Measurements from ENCODE around the gene CREB3. TPM values are rescaled to one million over a fixed set of nuclear protein-coding genes. Genes with fewer than 3 reads are reported as not detected.
A peak's percentile ranks its signal among the peaks of the same experiment; 100 is the strongest.

The CREB3 gene
- polyA plus RNA-seq, 4 donors = 22.3 to 31.2 (median 27.7) TPM

GRCh38 chr9:35696520-35697215 is 35.8 kb upstream of the CREB3 start:
- Histone ChIP-seq H3K9me3 (ENCODE audit: control insufficient read depth in 2 of 2, insufficient read depth in 1 of 2, low read depth in 1 of 2, low read length in 1 of 2) (no peaks in the 10 kb centered on the region), H3K4me3 (ENCODE audit: low read depth in 1 of 3, low read length in 3 of 3) (no peak overlapping the region), H3K36me3 (ENCODE audit: control insufficient read depth in 3 of 3, insufficient read depth in 2 of 3, low read depth in 1 of 3, low read length in 3 of 3) (peaks cover 19 to 48% (median 39%) of the 10 kb centered on the region in 3 donors), H3K4me1 (ENCODE audit: control insufficient read depth in 3 of 3, insufficient read depth in 2 of 3, low read depth in 1 of 3, low read length in 2 of 3) (peaks cover 0 to 7% (median 0%) of the 10 kb centered on the region in 3 donors), H3K27me3 (ENCODE audit: control insufficient read depth in 3 of 3, insufficient read depth in 3 of 3, low read length in 3 of 3) (no peaks in the 10 kb centered on the region), H3K27ac (ENCODE audit: low read depth in 1 of 3, low read length in 2 of 3) (peak overlapping the region in 1 of 3 donors; percentile 61)
- WGBS, 3 donors = 35 to 38% (median 35%) methylated on average over 9 of the region's 9 CpGs
- FAIRE-seq (no peak), DNase-seq (peak; percentile 62 to 71)

- Histone ChIP-seq H3K4me3 (ENCODE audit: low read depth in 1 of 3, low read length in 3 of 3) (no peak overlapping the region), H3K27ac (ENCODE audit: low read depth in 1 of 3, low read length in 2 of 3) (no peak overlapping the region), H3K36me3 (ENCODE audit: control insufficient read depth in 3 of 3, insufficient read depth in 2 of 3, low read depth in 1 of 3, low read length in 3 of 3) (peaks cover 19 to 52% (median 39%) of the 10 kb centered on the region in 3 donors), H3K9me3 (ENCODE audit: control insufficient read depth in 2 of 2, insufficient read depth in 1 of 2, low read depth in 1 of 2, low read length in 1 of 2) (no peaks in the 10 kb centered on the region), H3K4me1 (ENCODE audit: control insufficient read depth in 3 of 3, insufficient read depth in 2 of 3, low read depth in 1 of 3, low read length in 2 of 3) (peaks cover 0 to 7% (median 0%) of the 10 kb centered on the region in 3 donors), H3K27me3 (ENCODE audit: control insufficient read depth in 3 of 3, insufficient read depth in 3 of 3, low read length in 3 of 3) (no peaks in the 10 kb centered on the region)
- DNase-seq (no peak), FAIRE-seq (no peak)
- WGBS, 3 donors = 78 to 85% (median 80%) methylated on average over 14 of the region's 14 CpGs
Measured at GRCh38 chr9:35697486-35697885, 35.0 kb upstream of the CREB3 start.

GRCh38 chr9:35698231-35698630 is 34.2 kb upstream of the CREB3 start:
- Histone ChIP-seq H3K9me3 (ENCODE audit: control insufficient read depth in 2 of 2, insufficient read depth in 1 of 2, low read depth in 1 of 2, low read length in 1 of 2) (no peaks in the 10 kb centered on the region), H3K27ac (ENCODE audit: low read depth in 1 of 3, low read length in 2 of 3) (no peak overlapping the region), H3K36me3 (ENCODE audit: control insufficient read depth in 3 of 3, insufficient read depth in 2 of 3, low read depth in 1 of 3, low read length in 3 of 3) (peaks cover 22 to 60% (median 42%) of the 10 kb centered on the region in 3 donors), H3K27me3 (ENCODE audit: control insufficient read depth in 3 of 3, insufficient read depth in 3 of 3, low read length in 3 of 3) (no peaks in the 10 kb centered on the region), H3K4me1 (ENCODE audit: control insufficient read depth in 3 of 3, insufficient read depth in 2 of 3, low read depth in 1 of 3, low read length in 2 of 3) (peaks cover 0 to 7% (median 0%) of the 10 kb centered on the region in 3 donors), H3K4me3 (ENCODE audit: low read depth in 1 of 3, low read length in 3 of 3) (no peak overlapping the region)
- DNase-seq (no peak), FAIRE-seq (no peak)
- WGBS, 3 donors = 88 to 90% (median 88%) methylated on average over 5 of the region's 5 CpGs

- Histone ChIP-seq H3K27ac (ENCODE audit: low read depth in 1 of 3, low read length in 2 of 3) (no peak overlapping the region), H3K36me3 (ENCODE audit: control insufficient read depth in 3 of 3, insufficient read depth in 2 of 3, low read depth in 1 of 3, low read length in 3 of 3) (peaks cover 36 to 78% (median 56%) of the 10 kb centered on the region in 3 donors), H3K4me3 (ENCODE audit: low read depth in 1 of 3, low read length in 3 of 3) (no peak overlapping the region), H3K4me1 (ENCODE audit: control insufficient read depth in 3 of 3, insufficient read depth in 2 of 3, low read depth in 1 of 3, low read length in 2 of 3) (peaks cover 0 to 7% (median 0%) of the 10 kb centered on the region in 3 donors), H3K9me3 (ENCODE audit: control insufficient read depth in 2 of 2, insufficient read depth in 1 of 2, low read depth in 1 of 2, low read length in 1 of 2) (no peaks in the 10 kb centered on the region), H3K27me3 (ENCODE audit: control insufficient read depth in 3 of 3, insufficient read depth in 3 of 3, low read length in 3 of 3) (no peaks in the 10 kb centered on the region)
- 86 to 90% (median 90%) methylated on average over 11 of the region's 11 CpGs for WGBS, 3 donors
- no peak for DNase-seq
- FAIRE-seq = no peak
Measured at GRCh38 chr9:35700031-35700430, 32.4 kb upstream of the CREB3 start.

- DNase-seq (no peak), FAIRE-seq (no peak)
- H3K4me1 ChIP-seq (ENCODE audit: control insufficient read depth in 3 of 3, insufficient read depth in 2 of 3, low read depth in 1 of 3, low read length in 2 of 3) = peaks cover 0 to 3% (median 0%) of the 10 kb centered on the region in 3 donors
- H3K27ac ChIP-seq (ENCODE audit: low read depth in 1 of 3, low read length in 2 of 3) = no peak overlapping the region
- no peaks in the 10 kb centered on the region for H3K9me3 ChIP-seq (ENCODE audit: control insufficient read depth in 2 of 2, insufficient read depth in 1 of 2, low read depth in 1 of 2, low read length in 1 of 2)
- no peaks in the 10 kb centered on the region for H3K27me3 ChIP-seq (ENCODE audit: control insufficient read depth in 3 of 3, insufficient read depth in 3 of 3, low read length in 3 of 3)
- H3K36me3 ChIP-seq (ENCODE audit: control insufficient read depth in 3 of 3, insufficient read depth in 2 of 3, low read depth in 1 of 3, low read length in 3 of 3) = peaks cover 45 to 87% (median 65%) of the 10 kb centered on the region in 3 donors
- no peak overlapping the region for H3K4me3 ChIP-seq (ENCODE audit: low read depth in 1 of 3, low read length in 3 of 3)
Measured at GRCh38 chr9:35700942-35701341, 31.5 kb upstream of the CREB3 start.

- no peaks in the 10 kb centered on the region for H3K27me3 ChIP-seq (ENCODE audit: control insufficient read depth in 3 of 3, insufficient read depth in 3 of 3, low read length in 3 of 3)
- H3K27ac ChIP-seq (ENCODE audit: low read depth in 1 of 3, low read length in 2 of 3) = no peak overlapping the region
- peaks cover 54 to 89% (median 76%) of the 10 kb centered on the region in 3 donors for H3K36me3 ChIP-seq (ENCODE audit: control insufficient read depth in 3 of 3, insufficient read depth in 2 of 3, low read depth in 1 of 3, low read length in 3 of 3)
- H3K9me3 ChIP-seq (ENCODE audit: control insufficient read depth in 2 of 2, insufficient read depth in 1 of 2, low read depth in 1 of 2, low read length in 1 of 2) = no peaks in the 10 kb centered on the region
- 93 to 98% (median 96%) methylated on average over 6 to 7 of the region's 7 CpGs for WGBS, 3 donors
- FAIRE-seq (no peak), DNase-seq (no peak)
- H3K4me3 ChIP-seq (ENCODE audit: low read depth in 1 of 3, low read length in 3 of 3) = no peak overlapping the region
- H3K4me1 ChIP-seq (ENCODE audit: control insufficient read depth in 3 of 3, insufficient read depth in 2 of 3, low read depth in 1 of 3, low read length in 2 of 3) = no peaks in the 10 kb centered on the region
Measured at GRCh38 chr9:35702696-35703095, 29.8 kb upstream of the CREB3 start.

GRCh38 chr9:35703906-35704672 is 28.4 kb upstream of the CREB3 start:
- no peaks in the 10 kb centered on the region for H3K27me3 ChIP-seq (ENCODE audit: control insufficient read depth in 3 of 3, insufficient read depth in 3 of 3, low read length in 3 of 3)
- no peak overlapping the region for H3K4me3 ChIP-seq (ENCODE audit: low read depth in 1 of 3, low read length in 3 of 3)
- H3K27ac ChIP-seq (ENCODE audit: low read depth in 1 of 3, low read length in 2 of 3) = no peak overlapping the region
- FAIRE-seq = no peak
- H3K9me3 ChIP-seq (ENCODE audit: control insufficient read depth in 2 of 2, insufficient read depth in 1 of 2, low read depth in 1 of 2, low read length in 1 of 2) = no peaks in the 10 kb centered on the region
- 95 to 97% (median 96%) methylated on average over 26 of the region's 26 CpGs for WGBS, 3 donors
- no peaks in the 10 kb centered on the region for H3K4me1 ChIP-seq (ENCODE audit: control insufficient read depth in 3 of 3, insufficient read depth in 2 of 3, low read depth in 1 of 3, low read length in 2 of 3)
- no peak for DNase-seq
- peaks cover 53 to 83% (median 71%) of the 10 kb centered on the region in 3 donors for H3K36me3 ChIP-seq (ENCODE audit: control insufficient read depth in 3 of 3, insufficient read depth in 2 of 3, low read depth in 1 of 3, low read length in 3 of 3)

GRCh38 chr9:35705372-35705771 is 27.1 kb upstream of the CREB3 start:
- H3K4me3 ChIP-seq (ENCODE audit: low read depth in 1 of 3, low read length in 3 of 3) = no peak overlapping the region
- no peaks in the 10 kb centered on the region for H3K27me3 ChIP-seq (ENCODE audit: control insufficient read depth in 3 of 3, insufficient read depth in 3 of 3, low read length in 3 of 3)
- H3K4me1 ChIP-seq (ENCODE audit: control insufficient read depth in 3 of 3, insufficient read depth in 2 of 3, low read depth in 1 of 3, low read length in 2 of 3) = no peaks in the 10 kb centered on the region
- H3K36me3 ChIP-seq (ENCODE audit: control insufficient read depth in 3 of 3, insufficient read depth in 2 of 3, low read depth in 1 of 3, low read length in 3 of 3) = peaks cover 48 to 79% (median 63%) of the 10 kb centered on the region in 3 donors
- 75 to 90% (median 76%) methylated on average over 8 of the region's 8 CpGs for WGBS, 3 donors
- FAIRE-seq (no peak), DNase-seq (no peak)
- no peak overlapping the region for H3K27ac ChIP-seq (ENCODE audit: low read depth in 1 of 3, low read length in 2 of 3)
- no peaks in the 10 kb centered on the region for H3K9me3 ChIP-seq (ENCODE audit: control insufficient read depth in 2 of 2, insufficient read depth in 1 of 2, low read depth in 1 of 2, low read length in 1 of 2)
